ENCODE data around the gene AP3B1. TPM values are rescaled to one million over a fixed set of nuclear protein-coding genes. Genes with fewer than 3 reads are reported as not detected.
"Not testable (repeated sequence)": the region's sequence is repeated elsewhere in the genome, so short reads cannot be mapped to it uniquely, and the experiment has no call there.

The AP3B1 gene
- total RNA-seq, 1 donor = 113 TPM

DNA sequence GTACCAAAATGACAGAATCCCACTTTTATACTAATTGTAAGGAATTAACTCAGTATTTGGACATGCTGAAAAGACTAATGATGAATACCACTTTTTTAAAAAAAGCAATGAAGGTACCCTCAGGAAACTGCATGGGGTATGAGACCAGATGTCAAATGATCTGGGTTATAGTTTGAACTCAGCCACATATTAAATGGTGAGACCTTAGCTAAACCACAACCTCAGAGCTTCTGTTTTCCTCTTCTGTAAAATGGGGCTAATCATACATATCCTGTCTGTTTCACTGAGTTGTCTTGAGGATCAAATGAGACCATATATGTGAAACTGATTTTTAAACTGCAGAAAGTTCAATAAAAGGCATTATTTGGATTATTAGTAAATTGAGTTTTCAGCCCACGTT lies 238.4 kb downstream of the AP3B1 start:
- TF ChIP-seq, protein P1, sequence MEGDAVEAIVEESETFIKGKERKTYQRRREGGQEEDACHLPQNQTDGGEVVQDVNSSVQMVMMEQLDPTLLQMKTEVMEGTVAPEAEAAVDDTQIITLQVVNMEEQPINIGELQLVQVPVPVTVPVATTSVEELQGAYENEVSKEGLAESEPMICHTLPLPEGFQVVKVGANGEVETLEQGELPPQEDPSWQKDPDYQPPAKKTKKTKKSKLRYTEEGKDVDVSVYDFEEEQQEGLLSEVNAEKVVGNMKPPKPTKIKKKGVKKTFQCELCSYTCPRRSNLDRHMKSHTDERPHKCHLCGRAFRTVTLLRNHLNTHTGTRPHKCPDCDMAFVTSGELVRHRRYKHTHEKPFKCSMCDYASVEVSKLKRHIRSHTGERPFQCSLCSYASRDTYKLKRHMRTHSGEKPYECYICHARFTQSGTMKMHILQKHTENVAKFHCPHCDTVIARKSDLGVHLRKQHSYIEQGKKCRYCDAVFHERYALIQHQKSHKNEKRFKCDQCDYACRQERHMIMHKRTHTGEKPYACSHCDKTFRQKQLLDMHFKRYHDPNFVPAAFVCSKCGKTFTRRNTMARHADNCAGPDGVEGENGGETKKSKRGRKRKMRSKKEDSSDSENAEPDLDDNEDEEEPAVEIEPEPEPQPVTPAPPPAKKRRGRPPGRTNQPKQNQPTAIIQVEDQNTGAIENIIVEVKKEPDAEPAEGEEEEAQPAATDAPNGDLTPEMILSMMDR (IDR thresholded peaks at IDR 0.05; ENCODE audit: insufficient read depth, low read depth, low read length) = no peak
- no peak for DNase-seq (ENCODE audit: low read depth)
- no peak overlapping the region for H3K4me3 ChIP-seq (ENCODE audit: low read depth, low read length)

DNA sequence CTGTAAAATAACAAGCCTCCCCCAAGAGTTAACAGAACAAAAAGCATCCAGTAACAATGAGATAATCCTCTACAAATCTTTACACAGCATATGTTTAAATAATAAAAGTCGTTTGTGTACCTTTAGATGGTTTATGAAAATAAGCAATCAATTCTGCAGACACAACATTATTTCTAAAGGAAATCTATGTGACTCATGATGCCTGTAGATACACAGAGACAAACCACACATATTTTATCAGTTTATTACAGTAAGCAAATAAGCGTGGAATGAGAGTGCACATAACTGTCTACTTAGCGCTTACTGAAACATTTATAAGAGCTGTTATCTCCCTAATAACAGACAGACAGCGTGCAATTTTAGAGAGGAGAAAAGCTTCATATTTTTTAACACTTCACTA lies 243.6 kb downstream of the AP3B1 start:
- TF ChIP-seq, protein P1 (IDR thresholded peaks at IDR 0.05; ENCODE audit: insufficient read depth, low read depth, low read length) = no peak
- H3K4me3 ChIP-seq (ENCODE audit: low read depth, low read length) = no peak overlapping the region
- peak; percentile 86 for DNase-seq (ENCODE audit: low read depth)

DNA sequence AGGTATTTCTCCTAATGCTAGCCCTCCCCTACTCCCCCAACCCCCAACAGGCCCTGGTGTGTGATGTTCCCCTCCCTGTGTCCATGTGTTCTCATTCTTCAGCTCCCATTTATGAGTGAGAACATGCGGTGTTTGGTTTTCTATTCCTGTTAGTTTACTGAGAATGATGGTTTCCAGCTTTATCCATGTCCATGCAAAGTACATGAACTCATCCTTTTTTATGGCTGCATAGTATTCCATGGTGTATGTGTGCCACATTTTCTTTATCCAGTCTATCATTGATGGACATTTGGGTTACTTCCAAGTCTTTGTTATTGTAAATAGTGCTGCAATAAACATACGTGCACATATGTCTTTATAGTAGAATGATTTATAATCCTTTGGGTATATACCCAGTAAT lies 247.7 kb downstream of the AP3B1 start:
- H3K4me3 ChIP-seq (ENCODE audit: low read depth, low read length); DNase-seq (ENCODE audit: low read depth): not testable (repeated sequence)

DNA sequence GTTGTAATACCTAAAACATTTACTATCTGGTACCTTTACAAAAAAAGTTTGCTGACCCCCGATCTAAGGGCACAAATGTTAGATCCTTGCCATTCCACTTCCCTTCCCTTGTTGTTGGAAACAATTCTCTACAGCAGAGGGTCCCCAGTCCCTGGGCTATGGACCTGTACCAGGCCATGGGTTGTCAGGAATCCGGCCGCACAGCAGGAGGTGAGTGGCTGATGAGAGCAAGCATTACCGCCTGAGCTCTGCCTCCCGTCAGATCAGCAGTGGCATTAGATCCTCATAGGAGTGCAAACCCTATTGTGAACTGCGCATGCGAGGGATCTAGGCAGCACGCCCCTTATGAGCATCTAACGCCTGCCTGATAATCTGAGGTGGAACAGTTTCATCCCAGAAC lies 248.5 kb downstream of the AP3B1 start:
- TF ChIP-seq, protein P1 (IDR thresholded peaks at IDR 0.05; ENCODE audit: insufficient read depth, low read depth, low read length) = no peak
- no peak overlapping the region for H3K4me3 ChIP-seq (ENCODE audit: low read depth, low read length)
- DNase-seq (ENCODE audit: low read depth) = no peak

DNA sequence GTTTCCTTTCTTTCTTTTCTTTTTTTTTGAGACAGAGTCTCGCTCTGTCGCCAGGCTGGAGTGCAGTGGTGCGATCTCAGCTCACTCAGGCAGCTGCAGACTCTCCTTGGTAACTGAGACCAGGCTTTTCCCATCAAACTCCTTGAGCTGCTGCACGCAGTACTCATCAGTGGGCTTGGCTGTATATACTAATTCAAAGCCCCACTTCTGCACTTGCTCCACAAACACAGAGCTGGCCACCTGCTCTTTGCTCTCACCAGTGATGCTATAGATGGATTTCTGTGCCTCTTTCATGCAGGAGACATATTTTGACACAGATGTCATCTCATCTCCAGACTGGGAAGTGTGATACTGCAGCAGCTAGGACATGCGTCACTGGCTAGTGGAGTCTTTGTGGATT lies 252.7 kb downstream of the AP3B1 start:
- TF ChIP-seq, protein P1 (IDR thresholded peaks at IDR 0.05; ENCODE audit: insufficient read depth, low read depth, low read length) = no peak
- no peak overlapping the region for H3K4me3 ChIP-seq (ENCODE audit: low read depth, low read length)
- no peak for DNase-seq (ENCODE audit: low read depth)

DNA sequence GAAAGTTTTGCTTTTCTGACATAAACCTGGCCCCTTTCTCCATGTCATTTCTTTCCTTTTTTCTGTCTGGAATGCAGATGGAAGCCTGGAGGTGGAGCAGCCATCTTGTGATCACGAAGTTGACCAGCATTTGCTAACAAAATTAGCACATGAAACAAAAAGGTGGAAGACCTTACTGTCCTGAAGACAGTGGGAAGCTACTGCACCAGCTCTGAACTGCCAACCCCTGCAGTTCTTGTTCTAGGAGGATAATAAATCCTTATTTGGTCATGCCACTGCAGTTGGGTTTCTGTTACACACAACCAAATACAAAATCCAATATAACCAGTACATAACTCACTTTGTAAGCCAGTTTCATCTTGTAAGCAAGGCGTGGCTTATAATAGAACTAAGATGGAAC lies 269.0 kb downstream of the AP3B1 start:
- TF ChIP-seq, protein P1 (IDR thresholded peaks at IDR 0.05; ENCODE audit: insufficient read depth, low read depth, low read length) = no peak
- DNase-seq (ENCODE audit: low read depth) = no peak

DNA sequence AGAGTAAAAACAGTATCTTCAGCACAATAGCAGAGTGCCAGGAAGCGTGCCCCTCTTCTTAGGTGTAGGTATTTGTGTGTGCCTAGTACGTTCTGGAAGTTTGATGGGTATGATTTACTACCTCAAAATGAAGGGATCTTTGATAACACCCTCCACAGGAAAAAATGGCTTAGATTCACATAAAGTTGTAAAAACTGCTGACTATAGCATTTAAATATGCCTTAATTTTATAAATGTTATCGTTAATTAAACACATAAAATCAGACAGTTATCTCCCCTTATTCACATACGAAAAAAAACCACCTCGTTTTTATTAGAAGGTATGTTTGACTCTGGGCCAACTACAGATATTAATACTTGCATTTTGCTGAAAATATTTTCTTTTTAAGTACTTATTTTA lies 274.8 kb downstream of the AP3B1 start:
- no peak overlapping the region for H3K4me3 ChIP-seq (ENCODE audit: low read depth, low read length)
- TF ChIP-seq, protein P1 (IDR thresholded peaks at IDR 0.05; ENCODE audit: insufficient read depth, low read depth, low read length) = no peak
- no peak for DNase-seq (ENCODE audit: low read depth)

More for the DNA sequence above, 269.0 kb downstream of the AP3B1 start:
- H3K4me3 ChIP-seq (ENCODE audit: low read depth, low read length) = no peak overlapping the region

Data from fibroblast of villous mesenchyme (primary cell).